ENCODE data around the gene CALCOCO2.

Gene CALCOCO2

GRCh38 chr17:48908047-48908843, 77.4 kb downstream of the CALCOCO2 start, which contains the start of gene UBE2Z:
Gene UBE2Z (plus strand): TSS chr17:48908407. CDS start chr17:48908504, 97 bp downstream.
- peak within 1 kb of the TSS; percentile 99 for H3K4me3 ChIP-seq
- H3K27ac ChIP-seq, result peak within 1 kb of the TSS; percentile 83 to 94
- DNase-seq (ENCODE audit: low spot score), result peak; percentile 97
- TF ChIP-seq, protein P1, sequence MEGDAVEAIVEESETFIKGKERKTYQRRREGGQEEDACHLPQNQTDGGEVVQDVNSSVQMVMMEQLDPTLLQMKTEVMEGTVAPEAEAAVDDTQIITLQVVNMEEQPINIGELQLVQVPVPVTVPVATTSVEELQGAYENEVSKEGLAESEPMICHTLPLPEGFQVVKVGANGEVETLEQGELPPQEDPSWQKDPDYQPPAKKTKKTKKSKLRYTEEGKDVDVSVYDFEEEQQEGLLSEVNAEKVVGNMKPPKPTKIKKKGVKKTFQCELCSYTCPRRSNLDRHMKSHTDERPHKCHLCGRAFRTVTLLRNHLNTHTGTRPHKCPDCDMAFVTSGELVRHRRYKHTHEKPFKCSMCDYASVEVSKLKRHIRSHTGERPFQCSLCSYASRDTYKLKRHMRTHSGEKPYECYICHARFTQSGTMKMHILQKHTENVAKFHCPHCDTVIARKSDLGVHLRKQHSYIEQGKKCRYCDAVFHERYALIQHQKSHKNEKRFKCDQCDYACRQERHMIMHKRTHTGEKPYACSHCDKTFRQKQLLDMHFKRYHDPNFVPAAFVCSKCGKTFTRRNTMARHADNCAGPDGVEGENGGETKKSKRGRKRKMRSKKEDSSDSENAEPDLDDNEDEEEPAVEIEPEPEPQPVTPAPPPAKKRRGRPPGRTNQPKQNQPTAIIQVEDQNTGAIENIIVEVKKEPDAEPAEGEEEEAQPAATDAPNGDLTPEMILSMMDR (IDR thresholded peaks at IDR 0.05), result no peak

- Histone ChIP-seq H3K27ac (peak overlapping the region; percentile 83 to 94), H3K4me3 (peak overlapping the region; percentile 99)
- peak; percentile 79 for DNase-seq (ENCODE audit: low spot score)
- TF ChIP-seq, protein P1 (IDR thresholded peaks at IDR 0.05), result no peak
These were observed 78.1 kb downstream of the CALCOCO2 start for GRCh38 chr17:48908853-48909394.

- Histone ChIP-seq H3K4me3 (peak overlapping the region; percentile 99), H3K27ac (no peak overlapping the region)
- DNase-seq (ENCODE audit: low spot score), result no peak
- TF ChIP-seq, protein P1 (IDR thresholded peaks at IDR 0.05), result no peak
These were observed 78.9 kb downstream of the CALCOCO2 start for GRCh38 chr17:48909783-48910182.

- TF ChIP-seq, protein P1 (IDR thresholded peaks at IDR 0.05), result no peak
- peak overlapping the region; percentile 99 for H3K4me3 ChIP-seq
- peak overlapping the region in 1 of 2 donors; percentile 13 for H3K27ac ChIP-seq
- no peak for DNase-seq (ENCODE audit: low spot score)
These were observed 79.5 kb downstream of the CALCOCO2 start for GRCh38 chr17:48910370-48910769.

GRCh38 chr17:48912476-48912875, 81.6 kb downstream of the CALCOCO2 start:
- no peak overlapping the region for H3K4me3 ChIP-seq
- H3K27ac ChIP-seq, result no peak overlapping the region
- TF ChIP-seq, protein P1 (IDR thresholded peaks at IDR 0.05), result no peak
- DNase-seq (ENCODE audit: low spot score), result no peak

Data from coronary artery (tissue), 2 donors.